Skeletal muscle tissue (tissue), 4 donors: ENCODE results near the gene PRSS1. TPM values are rescaled to one million over a fixed set of nuclear protein-coding genes. Genes with fewer than 3 reads are reported as not detected.
"Not testable (repeated sequence)": the region's sequence is repeated elsewhere in the genome, so short reads cannot be mapped to it uniquely, and the experiment has no call there.

Experiments
- H3K27ac ChIP-seq: one replicate; pipeline ENCODE4 v1.7.0; 2013; ENCODE audit warnings: mild to moderate bottlenecking, low read depth, low read length, inconsistent platforms
- H3K27me3 ChIP-seq, 3 donors: one replicate each; pipeline ENCODE4 v1.7.0; 2013; ENCODE audit warnings: low read length in 3 of 3; ENCODE audit not compliant: control insufficient read depth in 3 of 3, insufficient read depth in 3 of 3
- H3K36me3 ChIP-seq, 3 donors: one replicate each; pipeline ENCODE4 v1.7.0; 2013; ENCODE audit warnings: low read length in 3 of 3; ENCODE audit not compliant: control insufficient read depth in 3 of 3, insufficient read depth in 3 of 3
- H3K4me1 ChIP-seq, 3 donors: one replicate each; pipeline ENCODE4 v1.7.0; 2013; ENCODE audit warnings: low read length in 3 of 3, mild to moderate bottlenecking in 3 of 3; ENCODE audit not compliant: control insufficient read depth in 3 of 3, insufficient read depth in 3 of 3
- H3K4me3 ChIP-seq, 3 donors: one replicate each; pipeline ENCODE4 v1.7.0; 2013; ENCODE audit warnings: low read length in 3 of 3
- H3K9ac ChIP-seq, 3 donors: one replicate each; pipeline ENCODE4 v1.7.0; 2013; ENCODE audit warnings: low read length in 3 of 3, mild to moderate bottlenecking in 3 of 3, moderate library complexity in 2 of 3, low read depth in 1 of 3
- H3K9me3 ChIP-seq, 3 donors: one replicate each; pipeline ENCODE4 v1.7.0; 2013; ENCODE audit warnings: low read length in 3 of 3; ENCODE audit not compliant: control insufficient read depth in 3 of 3
- total RNA-seq: library from RNA; depleted of rRNA; stranded (reverse); fragments of >200 nt; gene quantifications from one replicate; pipeline ENCODE4 v1.2.3, GENCODE V29; 2014
- donor health status: Osteomylitis.

Gene PRSS1
- total RNA-seq, 1 donor from 2014 or later: not detected

GRCh38 chr7:142717453-142717852, 31.8 kb upstream of the PRSS1 start:
- H3K36me3 ChIP-seq: no peaks in the 10 kb centered on the region
- no peak overlapping the region for H3K9ac ChIP-seq
- H3K4me1 ChIP-seq: peaks cover 0 to 2% (median 0%) of the 10 kb centered on the region in 3 donors
- no peak overlapping the region for H3K27ac ChIP-seq
- peaks cover 0 to 1% (median 0%) of the 10 kb centered on the region in 3 donors for H3K27me3 ChIP-seq
- H3K9me3 ChIP-seq: no peaks in the 10 kb centered on the region
- no peak overlapping the region for H3K4me3 ChIP-seq

- H3K27ac ChIP-seq: no peak overlapping the region
Observed at GRCh38 chr7:142718313-142718712, 31.0 kb upstream of the PRSS1 start.

GRCh38 chr7:142720172-142720773, 29.0 kb upstream of the PRSS1 start:
- H3K9me3 ChIP-seq: no peaks in the 10 kb centered on the region
- H3K27ac ChIP-seq: no peak overlapping the region
- no peak overlapping the region for H3K4me3 ChIP-seq
- H3K27me3 ChIP-seq: peaks cover 0 to 2% (median 0%) of the 10 kb centered on the region in 3 donors
- no peak overlapping the region for H3K9ac ChIP-seq
- no peaks in the 10 kb centered on the region for H3K36me3 ChIP-seq
- H3K4me1 ChIP-seq: no peaks in the 10 kb centered on the region

More at GRCh38 chr7:142718313-142718712, 31.0 kb upstream of the PRSS1 start:
- peaks cover 0 to 2% (median 0%) of the 10 kb centered on the region in 3 donors for H3K4me1 ChIP-seq
- no peaks in the 10 kb centered on the region for H3K9me3 ChIP-seq
- peaks cover 0 to 2% (median 0%) of the 10 kb centered on the region in 3 donors for H3K27me3 ChIP-seq
- H3K9ac ChIP-seq: no peak overlapping the region
- H3K4me3 ChIP-seq: no peak overlapping the region
- no peaks in the 10 kb centered on the region for H3K36me3 ChIP-seq

GRCh38 chr7:142720986-142721385, 28.3 kb upstream of the PRSS1 start:
- no peak overlapping the region for H3K9ac ChIP-seq
- H3K9me3 ChIP-seq: no peaks in the 10 kb centered on the region
- H3K4me1 ChIP-seq: no peaks in the 10 kb centered on the region
- H3K27ac ChIP-seq: no peak overlapping the region
- H3K4me3 ChIP-seq: no peak overlapping the region
- H3K36me3 ChIP-seq: no peaks in the 10 kb centered on the region
- peaks cover 0 to 2% (median 0%) of the 10 kb centered on the region in 3 donors for H3K27me3 ChIP-seq

GRCh38 chr7:142722248-142722794, 27.0 kb upstream of the PRSS1 start:
- Histone ChIP-seq H3K27me3 (peaks cover 0 to 2% (median 0%) of the 10 kb centered on the region in 3 donors), H3K27ac (no peak overlapping the region), H3K9me3 (no peaks in the 10 kb centered on the region), H3K4me1 (no peaks in the 10 kb centered on the region), H3K9ac (no peak overlapping the region), H3K4me3 (no peak overlapping the region), H3K36me3 (no peaks in the 10 kb centered on the region)

GRCh38 chr7:142733271-142733670, 16.0 kb upstream of the PRSS1 start:
- H3K4me3 ChIP-seq: no peak overlapping the region
- no peak overlapping the region for H3K9ac ChIP-seq
- no peaks in the 10 kb centered on the region for H3K36me3 ChIP-seq

GRCh38 chr7:142739923-142740492, 9.3 kb upstream of the PRSS1 start:
- no peak overlapping the region for H3K9ac ChIP-seq
- H3K4me1 ChIP-seq: peaks cover 7 to 23% (median 14%) of the 10 kb centered on the region in 3 donors
- H3K27me3 ChIP-seq: no peaks in the 10 kb centered on the region

More at GRCh38 chr7:142733271-142733670, 16.0 kb upstream of the PRSS1 start:
- no peaks in the 10 kb centered on the region for H3K4me1 ChIP-seq
- H3K9me3 ChIP-seq: no peaks in the 10 kb centered on the region
- no peaks in the 10 kb centered on the region for H3K27me3 ChIP-seq
- no peak overlapping the region for H3K27ac ChIP-seq

GRCh38 chr7:142740786-142741185, 8.5 kb upstream of the PRSS1 start:
- Histone ChIP-seq H3K36me3 (no peaks in the 10 kb centered on the region), H3K4me1 (peaks cover 7 to 23% (median 14%) of the 10 kb centered on the region in 3 donors), H3K27ac (no peak overlapping the region), H3K9me3 (no peaks in the 10 kb centered on the region), H3K9ac (no peak overlapping the region), H3K27me3 (no peaks in the 10 kb centered on the region), H3K4me3 (no peak overlapping the region)

More at GRCh38 chr7:142739923-142740492, 9.3 kb upstream of the PRSS1 start:
- Histone ChIP-seq H3K36me3 (no peaks in the 10 kb centered on the region), H3K4me3 (no peak overlapping the region), H3K9me3 (no peaks in the 10 kb centered on the region), H3K27ac (no peak overlapping the region)

- H3K4me1 ChIP-seq: peaks cover 7 to 23% (median 14%) of the 10 kb centered on the region in 3 donors
- H3K4me3 ChIP-seq, H3K9me3 ChIP-seq, H3K27me3 ChIP-seq, H3K27ac ChIP-seq, H3K36me3 ChIP-seq, H3K9ac ChIP-seq: not testable (repeated sequence)
Observed at GRCh38 chr7:142741932-142742331, 7.3 kb upstream of the PRSS1 start.

- H3K27ac ChIP-seq: no peak overlapping the region
- no peaks in the 10 kb centered on the region for H3K27me3 ChIP-seq
- no peak overlapping the region for H3K4me3 ChIP-seq
- H3K9ac ChIP-seq: no peak overlapping the region
- peaks cover 7 to 19% (median 14%) of the 10 kb centered on the region in 3 donors for H3K4me1 ChIP-seq
- no peaks in the 10 kb centered on the region for H3K36me3 ChIP-seq
- H3K9me3 ChIP-seq: no peaks in the 10 kb centered on the region
Observed at GRCh38 chr7:142745091-142745635, 4.1 kb upstream of the PRSS1 start.
